C4-2B (cell line): ENCODE results near the gene OCA2.

Source experiments
- H3K27ac ChIP-seq: fragments of 450-650 bp; 2 replicates; pipeline ENCODE4 v1.5.1; 2017
- CTCF ChIP-seq: fragments of 450-650 bp; conservative IDR thresholded peaks from 2 replicates; pipeline ENCODE4 v1.5.1; 2017; ENCODE audit warnings: mild to moderate bottlenecking
- ZFX ChIP-seq: fragments of 450-650 bp; IDR thresholded peaks from 2 replicates; pipeline ENCODE4 v1.6.1; 2017

The OCA2 gene

GRCh38 chr15:27826902-27827714, 272.0 kb downstream of the OCA2 start:
- TF ChIP-seq CTCF = no peak
- TF ChIP-seq ZFX = no peak

GRCh38 chr15:27826411-27826810, 272.7 kb downstream of the OCA2 start:
- no peak overlapping the region for H3K27ac ChIP-seq
- TF ChIP-seq ZFX = no peak
- no peak for TF ChIP-seq CTCF

More at GRCh38 chr15:27826902-27827714, 272.0 kb downstream of the OCA2 start:
- H3K27ac ChIP-seq = no peak overlapping the region

- H3K27ac ChIP-seq = no peak overlapping the region
- TF ChIP-seq ZFX = no peak
- TF ChIP-seq CTCF = no peak
Measured at GRCh38 chr15:27824841-27825422, 274.2 kb downstream of the OCA2 start.

- TF ChIP-seq ZFX (no peak), CTCF (no peak)
Measured at GRCh38 chr15:27821273-27821672, 277.8 kb downstream of the OCA2 start.

GRCh38 chr15:27820722-27821121, 278.4 kb downstream of the OCA2 start:
- TF ChIP-seq CTCF (no peak), ZFX (no peak)
- H3K27ac ChIP-seq = no peak overlapping the region

More at GRCh38 chr15:27821273-27821672, 277.8 kb downstream of the OCA2 start:
- no peak overlapping the region for H3K27ac ChIP-seq

- TF ChIP-seq CTCF = no peak
- no peak for TF ChIP-seq ZFX
Measured at GRCh38 chr15:27820232-27820631, 278.9 kb downstream of the OCA2 start.

GRCh38 chr15:27817258-27817657, 281.9 kb downstream of the OCA2 start:
- H3K27ac ChIP-seq = no peak overlapping the region
- TF ChIP-seq CTCF (no peak), ZFX (no peak)

More at GRCh38 chr15:27820232-27820631, 278.9 kb downstream of the OCA2 start:
- no peak overlapping the region for H3K27ac ChIP-seq
